ENCODE measurements around the gene TGFB2. TPM values are rescaled to one million over a fixed set of nuclear protein-coding genes. Genes with fewer than 3 reads are reported as not detected.

Gene TGFB2
- total RNA-seq, 1 experiment from 2014 or later = not detected

DNA sequence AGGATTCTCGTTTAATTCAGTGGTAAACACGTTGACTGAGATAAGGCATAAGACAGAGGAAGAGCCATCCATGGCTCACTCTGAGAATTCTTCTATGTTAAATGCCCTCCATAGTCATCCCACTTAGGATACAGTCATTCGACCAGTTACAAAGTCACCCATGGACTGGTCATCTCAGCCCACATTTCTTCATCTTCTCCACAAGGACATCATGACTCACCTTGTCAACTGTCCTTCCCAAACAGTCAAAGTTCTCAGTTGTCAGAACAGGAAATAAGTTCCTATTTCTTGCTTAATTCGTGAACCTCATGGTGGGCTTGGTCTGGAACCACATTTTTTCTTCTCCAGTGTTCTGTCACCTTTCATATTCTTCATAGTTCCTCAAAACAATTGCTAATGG lies 133.2 kb downstream of the TGFB2 start:
- no peak overlapping the region for H2AFZ ChIP-seq (ENCODE audit: low read length)
- TF ChIP-seq, protein P1, sequence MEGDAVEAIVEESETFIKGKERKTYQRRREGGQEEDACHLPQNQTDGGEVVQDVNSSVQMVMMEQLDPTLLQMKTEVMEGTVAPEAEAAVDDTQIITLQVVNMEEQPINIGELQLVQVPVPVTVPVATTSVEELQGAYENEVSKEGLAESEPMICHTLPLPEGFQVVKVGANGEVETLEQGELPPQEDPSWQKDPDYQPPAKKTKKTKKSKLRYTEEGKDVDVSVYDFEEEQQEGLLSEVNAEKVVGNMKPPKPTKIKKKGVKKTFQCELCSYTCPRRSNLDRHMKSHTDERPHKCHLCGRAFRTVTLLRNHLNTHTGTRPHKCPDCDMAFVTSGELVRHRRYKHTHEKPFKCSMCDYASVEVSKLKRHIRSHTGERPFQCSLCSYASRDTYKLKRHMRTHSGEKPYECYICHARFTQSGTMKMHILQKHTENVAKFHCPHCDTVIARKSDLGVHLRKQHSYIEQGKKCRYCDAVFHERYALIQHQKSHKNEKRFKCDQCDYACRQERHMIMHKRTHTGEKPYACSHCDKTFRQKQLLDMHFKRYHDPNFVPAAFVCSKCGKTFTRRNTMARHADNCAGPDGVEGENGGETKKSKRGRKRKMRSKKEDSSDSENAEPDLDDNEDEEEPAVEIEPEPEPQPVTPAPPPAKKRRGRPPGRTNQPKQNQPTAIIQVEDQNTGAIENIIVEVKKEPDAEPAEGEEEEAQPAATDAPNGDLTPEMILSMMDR (conservative IDR thresholded peaks at IDR 0.05) = no peak
- H2BK12ac ChIP-seq (ENCODE audit: insufficient read length, low read depth, low read length) = no peak overlapping the region
- H3K23me2 ChIP-seq (ENCODE audit: insufficient read length, low read depth, low read length, poor library complexity, severe bottlenecking) = no peaks in the 10 kb centered on the region
- H3K79me2 ChIP-seq (ENCODE audit: insufficient read depth, low read length) = no peaks in the 10 kb centered on the region
- no peak overlapping the region for H3K9ac ChIP-seq (ENCODE audit: extremely low read depth, insufficient read length, low read length)
- no peaks in the 10 kb centered on the region for H3K79me1 ChIP-seq (ENCODE audit: insufficient read depth, low read depth, low read length, poor library complexity, severe bottlenecking)
- no peak overlapping the region for H4K8ac ChIP-seq (replicated peaks; ENCODE audit: insufficient read length, low read depth, low read length)
- no peak overlapping the region for H3K27ac ChIP-seq (ENCODE audit: insufficient read length, low read depth, low read length)
- H2BK120ac ChIP-seq (ENCODE audit: low read depth, low read length, poor library complexity, severe bottlenecking) = no peak overlapping the region
- H3K56ac ChIP-seq (ENCODE audit: insufficient read length, low read depth, low read length) = no peak overlapping the region
- H4K5ac ChIP-seq (ENCODE audit: insufficient read length, low read depth, low read length) = no peak overlapping the region
- no peak overlapping the region for H2BK5ac ChIP-seq (ENCODE audit: insufficient read length, low read length)
- no peaks in the 10 kb centered on the region for H3K9me3 ChIP-seq (ENCODE audit: control insufficient read depth, low read depth, low read length)
- DNase-seq = no peak
- no peak overlapping the region for H3K4me3 Mint-ChIP-seq
- H2BK20ac ChIP-seq (ENCODE audit: low read depth, low read length, poor library complexity, severe bottlenecking) = no peak overlapping the region
- no peak overlapping the region for H2AK5ac ChIP-seq (ENCODE audit: insufficient read length, low read length)
- H3K4me1 Mint-ChIP-seq = peaks cover 8 to 9% of the 10 kb centered on the region in 2 experiments; a peak in 3 of 4 replicates
- no peak overlapping the region for H3K4me2 ChIP-seq (ENCODE audit: insufficient read depth, insufficient read length, low read length)
- H3K27me3 Mint-ChIP-seq (ENCODE audit: low read depth) = no peaks in the 10 kb centered on the region
- no peaks in the 10 kb centered on the region for H3K4me1 ChIP-seq (ENCODE audit: insufficient read depth, low read length)
- no peak overlapping the region for H3K4ac ChIP-seq (ENCODE audit: low read depth, low read length)
- H3K36me3 Mint-ChIP-seq (ENCODE audit: insufficient read depth in 1 of 3, low read depth in 3 of 3) = no peaks in the 10 kb centered on the region
- no peak overlapping the region for H2BK15ac ChIP-seq (ENCODE audit: low read depth, low read length)
- H3K27ac Mint-ChIP-seq = no peak overlapping the region
- no CpG with 5 or more reads among the region's 4 CpGs for WGBS (ENCODE audit: extremely low coverage, insufficient read length, low lambda C conversion rate)
- no peak overlapping the region for H4K91ac ChIP-seq (ENCODE audit: insufficient read length, low read depth, low read length)
- no peaks in the 10 kb centered on the region for H3K27me3 ChIP-seq (ENCODE audit: insufficient read depth, low read length)
- H3K23ac ChIP-seq (ENCODE audit: insufficient read length, low read depth, low read length) = no peak overlapping the region
- H3K18ac ChIP-seq (ENCODE audit: insufficient read length, low read depth, low read length) = no peak overlapping the region
- H4K20me1 ChIP-seq (ENCODE audit: control insufficient read depth, insufficient read depth, insufficient read length) = no peaks in the 10 kb centered on the region
- no peaks in the 10 kb centered on the region for H3K9me3 Mint-ChIP-seq
- no peak overlapping the region for H3K14ac ChIP-seq (ENCODE audit: insufficient read depth, low read length)
- H3T11ph ChIP-seq (ENCODE audit: low read length) = no peak overlapping the region
